ENCODE data around the gene KCNAB2.

- TF ChIP-seq CTCF (IDR thresholded peaks at IDR 0.05) (no peak), POLR2A (IDR thresholded peaks at IDR 0.05) (no peak)
These were observed 56.8 kb downstream of the KCNAB2 start for GRCh38 chr1:6102532-6102845.

Measured in Peyer's patch (tissue), 4 donors.